ENCODE data around the gene LIME1. TPM values are rescaled to one million over a fixed set of nuclear protein-coding genes. Genes with fewer than 3 reads are reported as not detected.
A peak's percentile ranks its signal among the peaks of the same experiment; 100 is the strongest.

The LIME1 gene
- polyA plus RNA-seq, 3 donors = 0.39 to 8.8 (median 0.62) TPM

DNA sequence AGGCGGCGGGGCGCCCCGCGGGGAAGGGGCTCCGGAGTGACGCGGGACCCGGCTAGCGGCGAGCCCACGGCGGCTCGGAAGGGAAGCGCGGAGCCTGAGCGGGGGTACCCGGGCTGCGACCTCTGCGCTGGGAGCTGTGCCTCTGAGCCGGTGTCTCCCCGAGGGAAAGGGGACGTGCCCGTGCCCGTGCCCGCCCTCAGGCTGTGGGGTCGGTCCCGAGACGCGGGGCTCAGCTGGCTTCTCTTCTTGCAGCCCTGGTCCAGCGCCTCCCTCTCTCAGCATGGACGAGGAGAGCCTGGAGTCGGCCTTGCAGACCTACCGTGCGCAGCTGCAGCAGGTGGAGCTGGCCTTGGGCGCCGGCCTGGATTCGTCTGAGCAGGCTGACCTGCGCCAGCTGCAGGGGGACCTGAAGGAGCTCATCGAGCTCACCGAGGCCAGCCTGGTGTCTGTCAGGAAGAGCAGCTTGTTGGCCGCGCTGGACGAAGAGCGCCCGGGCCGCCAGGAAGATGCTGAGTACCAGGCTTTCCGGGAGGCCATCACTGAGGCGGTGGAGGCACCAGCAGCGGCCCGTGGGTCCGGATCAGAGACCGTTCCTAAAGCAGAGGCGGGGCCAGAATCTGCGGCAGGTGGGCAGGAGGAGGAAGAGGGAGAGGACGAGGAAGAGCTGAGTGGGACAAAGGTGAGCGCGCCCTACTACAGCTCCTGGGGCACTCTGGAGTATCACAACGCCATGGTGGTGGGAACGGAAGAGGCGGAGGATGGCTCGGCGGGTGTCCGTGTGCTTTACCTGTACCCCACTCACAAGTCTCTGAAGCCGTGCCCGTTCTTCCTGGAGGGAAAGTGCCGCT lies 27.9 kb upstream of the LIME1 start:
- Mint-ChIP-seq H3K27ac (peak overlapping the region in 6 of 7 donors; percentile 65 to 82 (median 76)), H3K9me3 (peaks cover 0 to 6% (median 2%) of the 10 kb centered on the region in 7 donors), H3K36me3 (peaks cover 51 to 74% of the 10 kb centered on the region in 2 donors), H3K4me3 (peak overlapping the region; percentile 82 to 86), H3K27me3 (ENCODE audit: low read depth in 3 of 3) (peaks cover 0 to 3% (median 0%) of the 10 kb centered on the region in 3 donors), H3K4me1 (peaks cover 34% of the 10 kb centered on the region)
- intact Hi-C loops (cut with micrococcal nuclease) = loop anchor here (2.0 to 5.0 kb wide), 4 partner anchors 32 to 249 kb away; partner anchors contain the start of genes RTEL1 (in 2 of the 2) and UCKL1 (in 1 of the 2)
- Histone ChIP-seq H3K79me2 (ENCODE audit: insufficient read depth, low read length) (peaks cover 79% of the 10 kb centered on the region), H3K4me3 (replicated peaks in 1 of 3; ENCODE audit: low read depth in 2 of 3, low read length in 3 of 3) (peak overlapping the region; percentile 35 to 86 (median 71)), H3K4me2 (replicated peaks; ENCODE audit: extremely low read depth, low read length, poor library complexity, severe bottlenecking) (peak overlapping the region; percentile 97), H2AFZ (ENCODE audit: insufficient read depth, low read depth, low read length, poor library complexity, severe bottlenecking) (peak overlapping the region; percentile 82), H3K9me3 (replicated peaks in 1 of 2; ENCODE audit: control insufficient read depth in 1 of 2, insufficient read depth in 1 of 2, low read length in 2 of 2) (no peaks in the 10 kb centered on the region), H3K27me3 (ENCODE audit: control insufficient read depth in 2 of 2, insufficient read depth in 2 of 2, low read length in 2 of 2) (no peaks in the 10 kb centered on the region), H4K20me1 (ENCODE audit: insufficient read depth, low read length) (peaks cover 58% of the 10 kb centered on the region), H3K9ac (ENCODE audit: insufficient read depth, low read length, poor library complexity, severe bottlenecking) (peak overlapping the region; percentile 85), H3K4me1 (ENCODE audit: control insufficient read depth in 1 of 2, insufficient read depth in 2 of 2, low read length in 2 of 2) (peaks cover 23 to 30% of the 10 kb centered on the region in 2 donors), H3K27ac (ENCODE audit: low read depth in 1 of 2, low read length in 2 of 2) (peak overlapping the region in 1 of 2 donors; percentile 81), H3K36me3 (replicated peaks in 1 of 2; ENCODE audit: control insufficient read depth in 1 of 2, insufficient read depth in 2 of 2, low read length in 2 of 2) (peaks cover 52 to 61% of the 10 kb centered on the region in 2 donors)
- WGBS (ENCODE audit: insufficient coverage) = 24% methylated on average over 63 of the region's 67 CpGs
- no peak for TF ChIP-seq CTCF (IDR thresholded peaks at IDR 0.05)
- DNase-seq = peak in 1 of 3 donors; percentile 8

- no peak for TF ChIP-seq CTCF (IDR thresholded peaks at IDR 0.05)
- Mint-ChIP-seq H3K4me3 (peak overlapping the region; percentile 82 to 86), H3K9me3 (peaks cover 0 to 8% (median 4%) of the 10 kb centered on the region in 7 donors), H3K27me3 (ENCODE audit: low read depth in 3 of 3) (peaks cover 0 to 3% (median 0%) of the 10 kb centered on the region in 3 donors), H3K4me1 (peaks cover 34% of the 10 kb centered on the region), H3K36me3 (peaks cover 54 to 77% of the 10 kb centered on the region in 2 donors), H3K27ac (peak overlapping the region in 3 of 7 donors; percentile 15 to 30 (median 26))
- Histone ChIP-seq H3K36me3 (replicated peaks in 1 of 2; ENCODE audit: control insufficient read depth in 1 of 2, insufficient read depth in 2 of 2, low read length in 2 of 2) (peaks cover 52 to 59% of the 10 kb centered on the region in 2 donors), H3K9ac (ENCODE audit: insufficient read depth, low read length, poor library complexity, severe bottlenecking) (peak overlapping the region; percentile 85), H4K20me1 (ENCODE audit: insufficient read depth, low read length) (peaks cover 59% of the 10 kb centered on the region), H3K4me2 (replicated peaks; ENCODE audit: extremely low read depth, low read length, poor library complexity, severe bottlenecking) (peak overlapping the region; percentile 97), H3K27ac (ENCODE audit: low read depth in 1 of 2, low read length in 2 of 2) (peak overlapping the region in 1 of 2 donors; percentile 81), H3K79me2 (ENCODE audit: insufficient read depth, low read length) (peaks cover 85% of the 10 kb centered on the region), H3K4me3 (replicated peaks in 1 of 3; ENCODE audit: low read depth in 2 of 3, low read length in 3 of 3) (peak overlapping the region in 1 of 3 experiments; percentile 86), H2AFZ (ENCODE audit: insufficient read depth, low read depth, low read length, poor library complexity, severe bottlenecking) (no peak overlapping the region), H3K9me3 (replicated peaks in 1 of 2; ENCODE audit: control insufficient read depth in 1 of 2, insufficient read depth in 1 of 2, low read length in 2 of 2) (peaks cover 0 to 3% of the 10 kb centered on the region in 2 donors), H3K4me1 (ENCODE audit: control insufficient read depth in 1 of 2, insufficient read depth in 2 of 2, low read length in 2 of 2) (peaks cover 23 to 30% of the 10 kb centered on the region in 2 donors), H3K27me3 (ENCODE audit: control insufficient read depth in 2 of 2, insufficient read depth in 2 of 2, low read length in 2 of 2) (no peaks in the 10 kb centered on the region)
- no peak for DNase-seq
- WGBS (ENCODE audit: insufficient coverage) = over 99% methylated on average over 12 of the region's 17 CpGs
- intact Hi-C loops (cut with micrococcal nuclease) = loop anchor here (2.0 to 5.0 kb wide), 4 partner anchors 32 to 248 kb away; partner anchors contain the start of genes RTEL1 (in 2 of the 2) and UCKL1 (in 1 of the 2)
These were observed 27.3 kb upstream of the LIME1 start for GRCh38 chr20:63709149-63709527.
